ENCODE data around the gene SCFD2. TPM values are rescaled to one million over a fixed set of nuclear protein-coding genes. Genes with fewer than 3 reads are reported as not detected.

SCFD2 gene
- total RNA-seq, 1 donor from 2014 or later: 11.9 TPM

DNA sequence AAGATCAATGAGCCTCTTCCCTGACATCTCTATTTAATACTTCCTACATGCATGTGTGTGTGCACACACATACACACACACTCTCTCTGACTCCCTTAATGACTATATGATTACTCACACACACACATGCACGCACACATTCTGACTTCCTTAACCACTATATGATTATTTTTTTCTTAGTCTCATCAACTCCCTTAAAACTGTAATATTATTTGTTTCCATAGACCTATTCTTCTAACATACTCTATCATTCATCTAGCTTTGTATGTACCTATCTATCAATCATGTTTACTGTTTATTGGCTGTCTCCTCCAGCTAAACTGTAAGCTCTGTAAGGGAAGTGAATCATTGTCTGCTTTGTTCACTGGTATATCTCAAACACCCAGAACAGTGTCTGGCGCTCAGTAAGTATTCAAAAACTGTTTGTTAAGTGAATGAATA, 267.2 kb downstream of the SCFD2 start:
- Histone ChIP-seq H3K9me3 (ENCODE audit: insufficient read depth, low read depth, low read length) (no peaks in the 10 kb centered on the region), H3K36me3 (ENCODE audit: insufficient read depth, low read length) (no peaks in the 10 kb centered on the region), H3K27me3 (ENCODE audit: insufficient read depth, low read length) (no peaks in the 10 kb centered on the region), H2AFZ (ENCODE audit: low read depth, low read length) (no peak overlapping the region), H3K4me3 (ENCODE audit: insufficient read depth, low read depth, low read length) (no peak overlapping the region), H4K20me1 (ENCODE audit: insufficient read depth, low read length) (no peaks in the 10 kb centered on the region), H3K4me2 (ENCODE audit: low read length) (peak overlapping the region; percentile 48), H3K9ac (ENCODE audit: low read length) (peak overlapping the region; percentile 23), H3K27ac (ENCODE audit: low read depth, low read length) (peak overlapping the region; percentile 73), H3K79me2 (ENCODE audit: insufficient read depth, low read length) (no peaks in the 10 kb centered on the region), H3K4me1 (ENCODE audit: insufficient read depth, low read length) (peaks cover 38% of the 10 kb centered on the region)
- peak overlapping the region; percentile 76 for H3K27ac Mint-ChIP-seq (ENCODE audit: unreplicated experiment)
- TF ChIP-seq EZH2 (IDR thresholded peaks at IDR 0.05; ENCODE audit: insufficient read depth, low read length): no peak
- TF ChIP-seq, protein P1, sequence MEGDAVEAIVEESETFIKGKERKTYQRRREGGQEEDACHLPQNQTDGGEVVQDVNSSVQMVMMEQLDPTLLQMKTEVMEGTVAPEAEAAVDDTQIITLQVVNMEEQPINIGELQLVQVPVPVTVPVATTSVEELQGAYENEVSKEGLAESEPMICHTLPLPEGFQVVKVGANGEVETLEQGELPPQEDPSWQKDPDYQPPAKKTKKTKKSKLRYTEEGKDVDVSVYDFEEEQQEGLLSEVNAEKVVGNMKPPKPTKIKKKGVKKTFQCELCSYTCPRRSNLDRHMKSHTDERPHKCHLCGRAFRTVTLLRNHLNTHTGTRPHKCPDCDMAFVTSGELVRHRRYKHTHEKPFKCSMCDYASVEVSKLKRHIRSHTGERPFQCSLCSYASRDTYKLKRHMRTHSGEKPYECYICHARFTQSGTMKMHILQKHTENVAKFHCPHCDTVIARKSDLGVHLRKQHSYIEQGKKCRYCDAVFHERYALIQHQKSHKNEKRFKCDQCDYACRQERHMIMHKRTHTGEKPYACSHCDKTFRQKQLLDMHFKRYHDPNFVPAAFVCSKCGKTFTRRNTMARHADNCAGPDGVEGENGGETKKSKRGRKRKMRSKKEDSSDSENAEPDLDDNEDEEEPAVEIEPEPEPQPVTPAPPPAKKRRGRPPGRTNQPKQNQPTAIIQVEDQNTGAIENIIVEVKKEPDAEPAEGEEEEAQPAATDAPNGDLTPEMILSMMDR (IDR thresholded peaks at IDR 0.05; ENCODE audit: insufficient read depth, low read depth, low read length): no peak
- H3K4me3 Mint-ChIP-seq (ENCODE audit: unreplicated experiment): no peak overlapping the region
- no peaks in the 10 kb centered on the region for H3K27me3 Mint-ChIP-seq (ENCODE audit: low read depth, unreplicated experiment)
- DNase-seq (ENCODE audit: low read depth) (peak; percentile 89), FAIRE-seq (peak; percentile 29)
- H3K9me3 Mint-ChIP-seq (ENCODE audit: unreplicated experiment): no peaks in the 10 kb centered on the region
- no peaks in the 10 kb centered on the region for H3K36me3 Mint-ChIP-seq (ENCODE audit: low read depth, unreplicated experiment)
- peaks cover 38% of the 10 kb centered on the region for H3K4me1 Mint-ChIP-seq (ENCODE audit: low read depth, unreplicated experiment)

DNA sequence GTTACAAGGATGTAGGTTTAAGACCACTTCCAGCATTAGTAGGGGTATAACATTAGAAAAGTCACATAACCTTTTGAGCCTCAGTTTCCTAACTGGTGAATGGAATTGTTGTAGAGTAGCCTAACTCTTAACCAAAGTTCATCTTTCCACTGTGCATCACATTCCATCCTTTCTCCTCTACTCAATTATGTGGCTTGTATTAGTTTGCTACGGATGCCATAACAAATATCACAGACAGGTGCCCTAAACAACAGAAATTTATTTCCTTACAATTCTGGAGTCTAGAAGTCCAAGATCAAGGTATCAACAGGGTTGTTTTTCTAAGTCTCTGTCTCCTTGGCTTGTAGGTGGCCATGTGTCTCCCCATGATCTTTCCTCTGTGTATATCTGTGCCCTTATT, 271.8 kb downstream of the SCFD2 start:
- no peak overlapping the region for H3K4me3 Mint-ChIP-seq (ENCODE audit: unreplicated experiment)
- peaks cover 13% of the 10 kb centered on the region for H3K4me1 Mint-ChIP-seq (ENCODE audit: low read depth, unreplicated experiment)
- H3K4me3 ChIP-seq (ENCODE audit: insufficient read depth, low read depth, low read length): no peak overlapping the region
- no peaks in the 10 kb centered on the region for H3K79me2 ChIP-seq (ENCODE audit: insufficient read depth, low read length)
- H3K4me2 ChIP-seq (ENCODE audit: low read length): no peak overlapping the region
- TF ChIP-seq, protein P1 (IDR thresholded peaks at IDR 0.05; ENCODE audit: insufficient read depth, low read depth, low read length): no peak
- TF ChIP-seq EZH2 (IDR thresholded peaks at IDR 0.05; ENCODE audit: insufficient read depth, low read length): no peak
- no peak for FAIRE-seq
- H3K9me3 Mint-ChIP-seq (ENCODE audit: unreplicated experiment): no peaks in the 10 kb centered on the region
- no peak overlapping the region for H2AFZ ChIP-seq (ENCODE audit: low read depth, low read length)
- no peak overlapping the region for H3K27ac ChIP-seq (ENCODE audit: low read depth, low read length)
- peaks cover 7% of the 10 kb centered on the region for H3K4me1 ChIP-seq (ENCODE audit: insufficient read depth, low read length)
- no peaks in the 10 kb centered on the region for H4K20me1 ChIP-seq (ENCODE audit: insufficient read depth, low read length)
- no peaks in the 10 kb centered on the region for H3K9me3 ChIP-seq (ENCODE audit: insufficient read depth, low read depth, low read length)
- no peak overlapping the region for H3K9ac ChIP-seq (ENCODE audit: low read length)
- no peaks in the 10 kb centered on the region for H3K27me3 Mint-ChIP-seq (ENCODE audit: low read depth, unreplicated experiment)
- no peaks in the 10 kb centered on the region for H3K27me3 ChIP-seq (ENCODE audit: insufficient read depth, low read length)
- H3K36me3 ChIP-seq (ENCODE audit: insufficient read depth, low read length): no peaks in the 10 kb centered on the region
- no peak overlapping the region for H3K27ac Mint-ChIP-seq (ENCODE audit: unreplicated experiment)
- no peaks in the 10 kb centered on the region for H3K36me3 Mint-ChIP-seq (ENCODE audit: low read depth, unreplicated experiment)
- DNase-seq (ENCODE audit: low read depth): no peak

DNA sequence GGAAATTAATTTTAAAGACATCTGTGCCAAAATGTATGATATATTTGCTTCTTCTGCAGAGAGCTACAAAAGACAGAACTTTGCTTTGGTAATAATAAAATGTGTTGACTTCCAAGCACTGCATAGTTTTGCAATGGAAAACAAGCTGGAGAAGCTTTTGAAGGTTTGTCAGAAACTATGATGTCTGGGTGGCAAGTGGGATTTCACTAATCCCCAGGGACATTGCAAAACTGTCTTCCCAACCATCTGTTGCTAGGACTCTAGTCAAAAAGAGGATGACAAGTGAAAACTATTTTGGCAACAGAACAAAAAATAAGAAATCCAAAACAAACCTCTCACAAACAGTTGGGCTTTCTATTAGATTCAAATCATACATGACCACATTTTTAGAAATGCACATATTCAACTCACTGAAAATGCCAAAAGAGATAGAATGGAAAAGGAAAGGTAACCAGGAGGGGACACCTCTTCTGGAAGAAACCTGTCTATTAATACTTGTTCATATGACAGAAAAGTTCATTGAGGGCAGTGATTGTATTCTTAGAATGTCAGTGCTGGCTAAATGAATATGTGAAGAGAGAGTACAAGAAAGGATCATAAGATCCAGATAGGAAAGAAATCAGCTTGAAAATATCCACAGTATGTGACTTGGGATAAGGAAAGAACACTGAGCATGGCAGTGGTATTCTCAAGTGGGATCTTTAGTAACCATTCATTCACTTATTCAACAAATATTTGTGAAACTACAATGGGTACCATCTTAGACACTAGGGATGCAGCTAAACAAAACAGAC, 275.7 kb downstream of the SCFD2 start:
- no peaks in the 10 kb centered on the region for H3K27me3 ChIP-seq (ENCODE audit: insufficient read depth, low read length)
- H3K4me3 ChIP-seq (ENCODE audit: insufficient read depth, low read depth, low read length): no peak overlapping the region
- Mint-ChIP-seq H3K36me3 (ENCODE audit: low read depth, unreplicated experiment) (no peaks in the 10 kb centered on the region), H3K27me3 (ENCODE audit: low read depth, unreplicated experiment) (no peaks in the 10 kb centered on the region), H3K4me3 (ENCODE audit: unreplicated experiment) (no peak overlapping the region), H3K27ac (ENCODE audit: unreplicated experiment) (no peak overlapping the region), H3K9me3 (ENCODE audit: unreplicated experiment) (peaks cover 5% of the 10 kb centered on the region), H3K4me1 (ENCODE audit: low read depth, unreplicated experiment) (peaks cover 3% of the 10 kb centered on the region)
- H2AFZ ChIP-seq (ENCODE audit: low read depth, low read length): no peak overlapping the region
- no peaks in the 10 kb centered on the region for H4K20me1 ChIP-seq (ENCODE audit: insufficient read depth, low read length)
- no peak overlapping the region for H3K27ac ChIP-seq (ENCODE audit: low read depth, low read length)
- no peaks in the 10 kb centered on the region for H3K9me3 ChIP-seq (ENCODE audit: insufficient read depth, low read depth, low read length)
- DNase-seq (ENCODE audit: low read depth) (no peak), FAIRE-seq (no peak)
- no peaks in the 10 kb centered on the region for H3K4me1 ChIP-seq (ENCODE audit: insufficient read depth, low read length)
- no peak overlapping the region for H3K9ac ChIP-seq (ENCODE audit: low read length)
- no peaks in the 10 kb centered on the region for H3K36me3 ChIP-seq (ENCODE audit: insufficient read depth, low read length)
- H3K4me2 ChIP-seq (ENCODE audit: low read length): no peak overlapping the region
- TF ChIP-seq, protein P1 (IDR thresholded peaks at IDR 0.05; ENCODE audit: insufficient read depth, low read depth, low read length): no peak
- H3K79me2 ChIP-seq (ENCODE audit: insufficient read depth, low read length): no peaks in the 10 kb centered on the region

All from astrocyte (in vitro differentiated cells and primary cell).